Glomerular visceral epithelial cell (primary cell): ENCODE results near the gene FAM53A.

Source experiments
- DNase-seq: peaks from one replicate; pipeline ENCODE4 v3.0.0-alpha.2; 2016; ENCODE audit errors: extremely low spot score

Gene FAM53A

DNA sequence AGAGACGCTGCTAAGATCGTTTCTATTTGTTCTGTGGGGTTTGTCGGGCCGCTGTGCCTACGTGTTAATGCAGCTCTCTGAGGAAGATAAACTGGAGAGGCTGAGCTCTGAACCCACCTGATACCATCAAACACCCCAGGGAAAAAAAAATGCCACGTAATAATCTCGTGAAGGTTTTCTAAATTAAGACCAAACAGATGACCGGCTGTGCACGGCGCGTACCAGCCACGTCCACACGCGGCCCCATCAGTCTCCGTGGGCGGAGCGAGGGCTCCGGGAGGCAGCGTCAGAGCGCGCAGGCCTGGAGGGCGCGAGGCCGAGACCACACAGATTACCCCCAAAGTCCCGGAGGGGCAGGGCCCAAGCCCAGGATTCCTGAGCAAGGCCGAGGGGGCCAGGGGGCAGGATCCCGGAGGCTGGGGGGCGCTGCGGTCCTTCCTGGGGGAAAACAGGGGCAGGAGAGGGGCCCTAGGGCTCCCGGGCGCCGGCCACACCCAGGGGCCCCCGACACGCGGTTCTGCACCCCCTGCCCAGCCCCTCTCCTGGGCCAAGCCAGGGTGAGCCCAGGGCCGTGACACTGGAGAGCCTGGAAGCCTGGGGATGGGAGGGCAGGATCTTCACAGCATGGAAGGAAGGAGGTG, 91.9 kb downstream of the FAM53A start:
- DNase-seq: no peak

DNA sequence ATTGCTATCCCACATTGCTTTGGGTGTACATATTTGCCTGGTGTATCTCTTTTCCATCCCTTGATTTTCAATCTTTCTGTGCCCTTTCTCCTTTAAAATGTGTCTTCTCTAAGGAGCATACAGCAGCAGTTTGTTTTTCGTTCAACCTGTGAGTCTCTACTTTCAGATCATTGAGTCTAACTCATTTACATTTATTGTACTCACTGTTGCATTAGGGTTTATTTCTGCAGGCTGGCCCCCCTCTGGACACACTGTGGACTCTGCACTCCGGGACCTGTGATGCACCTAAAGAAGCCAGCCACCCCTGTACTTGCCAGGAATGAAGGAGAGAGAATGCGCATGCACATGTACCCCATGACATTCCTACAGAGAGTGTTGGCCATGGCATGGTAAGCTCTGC, 93.0 kb downstream of the FAM53A start:
- DNase-seq: no peak

- DNase-seq: no peak
Measured at GRCh38 chr4:1590244-1590643, 93.9 kb downstream of the FAM53A start.
